ENCODE data around the gene CBX3. TPM values are rescaled to one million over a fixed set of nuclear protein-coding genes. Genes with fewer than 3 reads are reported as not detected.

CBX3 gene
- total RNA-seq, 1 experiment from 2014 or later: 232 TPM

DNA sequence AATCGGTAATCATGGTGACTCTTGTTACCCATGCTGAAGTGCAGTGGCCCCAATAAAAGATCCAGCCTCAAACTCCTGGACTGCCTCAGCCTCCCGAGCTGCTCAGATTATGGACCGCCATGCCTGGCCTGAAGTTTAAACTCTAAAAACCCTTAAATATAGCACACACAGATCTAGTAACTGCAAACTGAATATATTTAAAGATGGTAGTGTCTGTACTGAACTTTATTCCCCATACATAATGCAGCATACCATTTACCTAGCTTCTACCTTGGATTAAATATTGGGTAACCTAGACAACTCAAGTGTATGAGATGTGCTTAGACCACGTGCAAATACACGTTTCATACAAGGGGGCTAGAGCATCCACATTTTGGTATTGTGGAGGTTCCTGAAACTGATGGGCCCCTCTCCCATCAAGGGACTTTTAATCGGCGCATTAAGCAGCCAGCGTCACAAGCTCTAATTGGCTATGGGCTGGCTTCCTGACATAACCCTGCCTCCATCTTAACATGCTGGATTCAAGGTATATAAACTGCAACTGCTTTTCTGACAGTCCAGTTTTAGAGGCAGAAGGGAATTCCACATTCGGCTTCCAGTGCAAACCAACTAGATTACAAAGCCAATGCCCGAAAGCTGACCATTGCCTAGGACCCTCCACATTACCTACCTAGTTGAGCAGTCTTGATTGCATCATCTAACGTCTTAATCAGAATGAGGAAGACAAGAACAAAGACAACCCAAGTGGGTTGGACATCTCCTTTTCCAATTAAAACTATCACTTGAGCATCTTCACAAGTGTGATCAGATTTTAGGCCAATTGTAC is 14.0 kb upstream of the CBX3 start (continued):
- TF ChIP-seq ATF6 (CRISPR knock-in tag; IDR thresholded peaks at IDR 0.05): no peak
- TF ChIP-seq ELF4 (CRISPR knock-in tag; IDR thresholded peaks at IDR 0.05; ENCODE audit: low read depth): no peak; the same call in 1 of the 2 replicates
- TF ChIP-seq, protein P1, sequence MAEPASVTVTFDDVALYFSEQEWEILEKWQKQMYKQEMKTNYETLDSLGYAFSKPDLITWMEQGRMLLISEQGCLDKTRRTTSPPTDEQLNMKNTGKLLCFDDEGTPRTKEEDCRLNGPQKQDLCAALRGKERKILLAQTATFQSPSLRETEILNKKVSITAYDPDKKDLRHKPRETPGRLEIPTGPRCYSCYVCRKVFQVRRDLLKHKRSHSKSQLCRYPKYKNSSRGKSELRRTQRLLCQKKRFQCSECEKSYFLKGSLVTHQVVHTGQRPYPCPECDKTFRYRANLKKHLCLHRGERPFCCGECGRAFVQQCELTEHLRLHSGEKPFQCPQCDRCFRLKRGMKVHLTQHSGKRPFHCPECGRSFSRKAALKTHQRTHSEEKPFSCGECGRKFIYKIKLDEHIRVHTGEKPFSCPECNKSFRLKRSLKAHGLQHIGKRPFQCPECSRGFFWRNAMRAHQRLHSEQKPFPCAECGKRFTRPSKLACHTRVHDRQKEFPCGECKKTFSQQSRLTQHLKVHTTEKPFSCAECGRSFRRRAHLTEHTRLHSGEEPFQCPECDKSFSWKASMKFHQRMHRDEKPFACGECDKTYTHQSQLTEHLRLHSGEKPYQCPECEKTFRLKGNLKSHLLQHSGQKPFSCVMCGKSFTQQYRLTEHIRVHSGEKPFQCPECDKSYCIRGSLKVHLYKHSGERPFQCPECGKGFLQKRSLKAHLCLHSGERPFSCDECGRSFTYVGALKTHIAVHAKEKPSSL (CRISPR knock-in tag; conservative IDR thresholded peaks at IDR 0.05): peak; percentile 79
- TF ChIP-seq TCF7 (CRISPR knock-in tag; IDR thresholded peaks at IDR 0.05; ENCODE audit: low read depth): no peak
- TF ChIP-seq SP1 (CRISPR knock-in tag; conservative IDR thresholded peaks at IDR 0.05): no peak
- no peak for TF ChIP-seq HMGA2 (CRISPR knock-in tag; IDR thresholded peaks at IDR 0.05)

- Mint-ChIP-seq H3K27me3 (ENCODE audit: low read depth) (no peaks in the 10 kb centered on the region), H3K27ac (peak overlapping the region; percentile 97), H3K4me3 (no peak overlapping the region), H3K4me1 (peaks cover 63% of the 10 kb centered on the region), H3K36me3 (peaks cover 64% of the 10 kb centered on the region), H3K9me3 (no peaks in the 10 kb centered on the region)
- DNase-seq (ENCODE audit: low spot score) (no peak), ATAC-seq (peak; percentile 10)
- ChIA-PET CTCF (interaction anchor here (0.7 to 2.3 kb wide), 10 partner anchors 10 to 296 kb away, joined by 3 to 13 read pairs (median 4); partner anchors contain the start of gene NFE2L3), POLR2A (interaction anchor here (0.5 to 3.2 kb wide), 16 partner anchors 10 to 294 kb away, joined by 3 to 35 read pairs (median 3); partner anchors contain the start of genes CBX3, HNRNPA2B1 and NFE2L3)
- TF ChIP-seq TEAD4 (CRISPR knock-in tag; IDR thresholded peaks at IDR 0.05) (no peak), GTF2I (CRISPR knock-in tag; conservative IDR thresholded peaks at IDR 0.05) (no peak), ATF1 (CRISPR knock-in tag; IDR thresholded peaks at IDR 0.05) (no peak), SP1 (CRISPR knock-in tag; conservative IDR thresholded peaks at IDR 0.05) (no peak), MLX (CRISPR knock-in tag; IDR thresholded peaks at IDR 0.05) (no peak), EMX1 (CRISPR knock-in tag; IDR thresholded peaks at IDR 0.05) (peak; percentile 90), ZNF671 (CRISPR knock-in tag; IDR thresholded peaks at IDR 0.05) (peak; percentile 98), SMAD3 (CRISPR knock-in tag; IDR thresholded peaks at IDR 0.05; ENCODE audit: borderline replicate concordance) (0 out of 2 replicates have a peak, but pooled peaks have one; percentile 5), IRF2 (CRISPR knock-in tag; IDR thresholded peaks at IDR 0.05; ENCODE audit: borderline replicate concordance, low read depth) (no peak), PRRX2 (CRISPR knock-in tag; IDR thresholded peaks at IDR 0.05) (peak; percentile 96), NR1H2 (CRISPR knock-in tag; IDR thresholded peaks at IDR 0.05) (no peak), ZMAT4 (CRISPR knock-in tag; IDR thresholded peaks at IDR 0.05) (peak; percentile 24; the same call in 1 of the 2 replicates), FOXK1 (CRISPR knock-in tag; IDR thresholded peaks at IDR 0.05) (no peak), ERG (CRISPR knock-in tag; IDR thresholded peaks at IDR 0.05) (peak; percentile 98), CREM (CRISPR knock-in tag; IDR thresholded peaks at IDR 0.05) (no peak), ZNF396 (CRISPR knock-in tag; IDR thresholded peaks at IDR 0.05; ENCODE audit: borderline replicate concordance) (no peak), RORB (CRISPR knock-in tag; IDR thresholded peaks at IDR 0.05) (peak; percentile 30; the same call in 1 of the 2 replicates), NFE2L1 (CRISPR knock-in tag; IDR thresholded peaks at IDR 0.05) (no peak)
- TF ChIP-seq, protein P2, sequence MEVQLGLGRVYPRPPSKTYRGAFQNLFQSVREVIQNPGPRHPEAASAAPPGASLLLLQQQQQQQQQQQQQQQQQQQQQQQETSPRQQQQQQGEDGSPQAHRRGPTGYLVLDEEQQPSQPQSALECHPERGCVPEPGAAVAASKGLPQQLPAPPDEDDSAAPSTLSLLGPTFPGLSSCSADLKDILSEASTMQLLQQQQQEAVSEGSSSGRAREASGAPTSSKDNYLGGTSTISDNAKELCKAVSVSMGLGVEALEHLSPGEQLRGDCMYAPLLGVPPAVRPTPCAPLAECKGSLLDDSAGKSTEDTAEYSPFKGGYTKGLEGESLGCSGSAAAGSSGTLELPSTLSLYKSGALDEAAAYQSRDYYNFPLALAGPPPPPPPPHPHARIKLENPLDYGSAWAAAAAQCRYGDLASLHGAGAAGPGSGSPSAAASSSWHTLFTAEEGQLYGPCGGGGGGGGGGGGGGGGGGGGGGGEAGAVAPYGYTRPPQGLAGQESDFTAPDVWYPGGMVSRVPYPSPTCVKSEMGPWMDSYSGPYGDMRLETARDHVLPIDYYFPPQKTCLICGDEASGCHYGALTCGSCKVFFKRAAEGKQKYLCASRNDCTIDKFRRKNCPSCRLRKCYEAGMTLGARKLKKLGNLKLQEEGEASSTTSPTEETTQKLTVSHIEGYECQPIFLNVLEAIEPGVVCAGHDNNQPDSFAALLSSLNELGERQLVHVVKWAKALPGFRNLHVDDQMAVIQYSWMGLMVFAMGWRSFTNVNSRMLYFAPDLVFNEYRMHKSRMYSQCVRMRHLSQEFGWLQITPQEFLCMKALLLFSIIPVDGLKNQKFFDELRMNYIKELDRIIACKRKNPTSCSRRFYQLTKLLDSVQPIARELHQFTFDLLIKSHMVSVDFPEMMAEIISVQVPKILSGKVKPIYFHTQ (CRISPR knock-in tag; IDR thresholded peaks at IDR 0.05): peak; percentile 97
- TF ChIP-seq, protein P3, sequence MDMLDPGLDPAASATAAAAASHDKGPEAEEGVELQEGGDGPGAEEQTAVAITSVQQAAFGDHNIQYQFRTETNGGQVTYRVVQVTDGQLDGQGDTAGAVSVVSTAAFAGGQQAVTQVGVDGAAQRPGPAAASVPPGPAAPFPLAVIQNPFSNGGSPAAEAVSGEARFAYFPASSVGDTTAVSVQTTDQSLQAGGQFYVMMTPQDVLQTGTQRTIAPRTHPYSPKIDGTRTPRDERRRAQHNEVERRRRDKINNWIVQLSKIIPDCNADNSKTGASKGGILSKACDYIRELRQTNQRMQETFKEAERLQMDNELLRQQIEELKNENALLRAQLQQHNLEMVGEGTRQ (CRISPR knock-in tag; IDR thresholded peaks at IDR 0.05): no peak
These were observed 13.2 kb upstream of the CBX3 start for GRCh38 chr7:26188206-26188956.
